ENCODE data around the gene MB.

The MB gene

DNA sequence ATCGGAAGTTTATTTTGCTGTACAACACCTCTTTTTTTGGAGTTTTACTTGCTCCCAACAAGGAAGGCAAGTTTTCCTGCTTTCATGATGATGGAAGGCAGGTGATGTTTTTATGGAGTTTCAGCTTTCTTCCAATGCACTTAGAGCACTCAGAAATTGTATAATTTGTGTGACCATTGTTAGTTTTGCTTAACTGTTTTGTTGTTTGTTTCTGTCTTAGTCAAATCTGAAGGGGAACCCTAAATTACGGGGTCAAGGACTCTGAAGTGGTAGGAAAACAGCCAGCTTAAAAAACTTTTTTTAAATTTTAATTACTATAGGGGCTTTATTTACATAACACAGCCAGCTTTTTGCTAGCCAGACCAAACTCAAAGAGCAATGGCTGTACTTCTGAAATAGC, 45.8 kb upstream of the MB start:
- Histone ChIP-seq H4K91ac (ENCODE audit: low read depth, low read length) (no peak overlapping the region), H3K36me3 (ENCODE audit: control insufficient read depth in 1 of 2, insufficient read depth in 2 of 2, low read length in 2 of 2) (peaks cover 0 to 3% of the 10 kb centered on the region in 2 experiments), H3K79me2 (ENCODE audit: control insufficient read depth, insufficient read depth, low read length, poor library complexity) (no peaks in the 10 kb centered on the region), H3K4me1 (ENCODE audit: control insufficient read depth in 1 of 2, insufficient read depth in 2 of 2, low read length in 2 of 2) (no peaks in the 10 kb centered on the region), H2AK5ac (ENCODE audit: low read length) (no peak overlapping the region), H3K4me2 (ENCODE audit: low read length) (no peak overlapping the region), H3K23ac (ENCODE audit: low read length) (no peak overlapping the region), H3K14ac (ENCODE audit: low read length) (no peak overlapping the region), H3K27ac (ENCODE audit: low read depth, low read length) (no peak overlapping the region), H3K79me1 (ENCODE audit: low read length) (no peaks in the 10 kb centered on the region), H2BK120ac (ENCODE audit: insufficient read depth, low read length, poor library complexity) (no peak overlapping the region), H3K9ac (ENCODE audit: low read length) (no peak overlapping the region), H3K27me3 (ENCODE audit: insufficient read depth, low read length) (no peaks in the 10 kb centered on the region), H2BK12ac (ENCODE audit: low read length) (no peak overlapping the region), H3K4ac (ENCODE audit: low read depth, low read length) (no peak overlapping the region), H4K12ac (ENCODE audit: low read depth, low read length) (no peak overlapping the region), H2AFZ (ENCODE audit: insufficient read depth, low read length, poor library complexity) (no peak overlapping the region), H4K8ac (ENCODE audit: low read depth, low read length) (no peak overlapping the region), H3K9me3 (ENCODE audit: insufficient read depth, low read depth, low read length) (peaks cover 5% of the 10 kb centered on the region), H3K4me3 (ENCODE audit: low read depth, low read length) (no peak overlapping the region), H2BK5ac (ENCODE audit: low read depth, low read length, poor library complexity) (no peak overlapping the region), H3K18ac (ENCODE audit: low read length) (no peak overlapping the region)
- DNase-seq = no peak
- no CpG with 5 or more reads among the region's 2 CpGs for WGBS (ENCODE audit: extremely low coverage, insufficient coverage, insufficient read length)

DNA sequence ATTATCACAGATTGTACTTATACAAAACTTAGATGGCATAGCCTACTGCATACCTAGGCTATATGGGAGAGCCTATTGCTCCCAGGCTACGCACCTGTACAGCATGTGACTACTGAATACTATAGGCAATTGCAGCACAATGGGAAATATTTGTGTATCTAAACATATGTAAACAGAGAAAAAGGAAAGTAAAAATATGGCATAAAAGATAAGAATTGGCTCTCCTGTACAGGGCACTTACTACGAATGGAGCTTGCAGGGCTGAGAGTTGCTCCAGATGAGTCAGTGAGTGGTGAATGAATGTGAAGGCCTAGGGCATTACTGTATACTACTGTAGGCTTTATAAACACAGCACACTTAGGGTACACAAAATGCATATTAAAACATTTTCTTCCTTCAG, 44.3 kb upstream of the MB start:
- Histone ChIP-seq H3K4me3 (ENCODE audit: low read depth, low read length) (no peak overlapping the region), H3K27me3 (ENCODE audit: insufficient read depth, low read length) (no peaks in the 10 kb centered on the region), H3K14ac (ENCODE audit: low read length) (no peak overlapping the region), H3K9me3 (ENCODE audit: insufficient read depth, low read depth, low read length) (peaks cover 5% of the 10 kb centered on the region), H3K36me3 (ENCODE audit: control insufficient read depth in 1 of 2, insufficient read depth in 2 of 2, low read length in 2 of 2) (peaks cover 0 to 3% of the 10 kb centered on the region in 2 experiments), H2BK5ac (ENCODE audit: low read depth, low read length, poor library complexity) (no peak overlapping the region), H3K27ac (ENCODE audit: low read depth, low read length) (no peak overlapping the region), H4K8ac (ENCODE audit: low read depth, low read length) (no peak overlapping the region), H4K91ac (ENCODE audit: low read depth, low read length) (no peak overlapping the region), H2BK120ac (ENCODE audit: insufficient read depth, low read length, poor library complexity) (no peak overlapping the region), H3K79me2 (ENCODE audit: control insufficient read depth, insufficient read depth, low read length, poor library complexity) (no peaks in the 10 kb centered on the region), H3K9ac (ENCODE audit: low read length) (no peak overlapping the region), H3K4me1 (ENCODE audit: control insufficient read depth in 1 of 2, insufficient read depth in 2 of 2, low read length in 2 of 2) (no peaks in the 10 kb centered on the region), H2AK5ac (ENCODE audit: low read length) (no peak overlapping the region), H2BK12ac (ENCODE audit: low read length) (no peak overlapping the region), H3K79me1 (ENCODE audit: low read length) (no peaks in the 10 kb centered on the region), H3K4me2 (ENCODE audit: low read length) (no peak overlapping the region), H3K4ac (ENCODE audit: low read depth, low read length) (no peak overlapping the region), H3K23ac (ENCODE audit: low read length) (no peak overlapping the region), H2AFZ (ENCODE audit: insufficient read depth, low read length, poor library complexity) (no peak overlapping the region), H3K18ac (ENCODE audit: low read length) (no peak overlapping the region), H4K12ac (ENCODE audit: low read depth, low read length) (no peak overlapping the region)
- no CpG with 5 or more reads among the region's 2 CpGs for whole genome bisulfite sequencing (ENCODE audit: extremely low coverage, insufficient coverage, insufficient read length)
- peak; percentile 46 to 58 for DNase-seq

DNA sequence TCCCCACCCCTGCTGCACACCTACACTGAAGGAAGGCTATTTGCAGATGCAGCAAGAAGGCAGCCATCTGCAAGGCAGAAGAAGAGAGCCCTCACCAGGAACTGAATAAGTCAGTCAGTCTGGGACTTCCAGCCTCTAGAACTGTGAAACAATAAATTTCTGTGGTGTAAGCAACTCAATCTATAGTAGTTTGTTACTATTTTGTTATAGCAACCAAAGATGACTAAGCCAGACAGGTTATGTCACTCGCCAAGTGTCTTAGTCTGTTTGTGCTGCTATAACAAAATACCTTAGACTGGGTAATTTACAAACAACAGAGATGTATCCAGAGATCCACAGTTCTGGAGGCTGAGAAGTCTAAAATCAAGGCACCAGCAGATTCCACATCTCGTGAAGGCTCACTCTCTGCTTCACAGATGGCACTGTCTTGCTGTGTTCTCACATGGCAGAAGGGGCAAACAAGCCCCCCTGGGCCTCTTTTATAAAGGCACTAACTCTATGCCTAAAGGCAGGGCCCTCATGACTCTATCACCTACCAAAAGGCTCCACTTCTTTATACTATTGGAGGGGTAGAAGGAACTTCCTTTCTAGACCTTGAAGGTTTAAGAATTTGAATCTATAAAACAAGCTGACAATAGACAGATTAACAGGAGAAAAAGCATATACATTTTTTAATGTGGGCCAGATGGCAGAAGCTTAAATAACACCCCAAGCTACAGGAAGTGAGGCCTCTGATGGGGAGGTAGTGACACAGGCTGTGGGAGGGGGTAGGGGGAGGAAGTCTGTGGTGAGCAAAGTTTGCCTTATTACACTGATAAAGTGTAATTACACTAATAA, 43.4 kb upstream of the MB start:
- no peak overlapping the region for H2BK12ac ChIP-seq (ENCODE audit: low read length)
- no peak overlapping the region for H2AFZ ChIP-seq (ENCODE audit: insufficient read depth, low read length, poor library complexity)
- H2BK5ac ChIP-seq (ENCODE audit: low read depth, low read length, poor library complexity) = no peak overlapping the region
- H3K4me3 ChIP-seq (ENCODE audit: low read depth, low read length) = no peak overlapping the region
- H3K18ac ChIP-seq (ENCODE audit: low read length) = no peak overlapping the region
- no peaks in the 10 kb centered on the region for H3K36me3 ChIP-seq (ENCODE audit: control insufficient read depth in 1 of 2, insufficient read depth in 2 of 2, low read length in 2 of 2)
- WGBS (ENCODE audit: extremely low coverage, insufficient coverage, insufficient read length) = no CpG with 5 or more reads among the region's 2 CpGs
- no peaks in the 10 kb centered on the region for H3K27me3 ChIP-seq (ENCODE audit: insufficient read depth, low read length)
- no peaks in the 10 kb centered on the region for H3K79me2 ChIP-seq (ENCODE audit: control insufficient read depth, insufficient read depth, low read length, poor library complexity)
- no peak overlapping the region for H2AK5ac ChIP-seq (ENCODE audit: low read length)
- no peaks in the 10 kb centered on the region for H3K4me1 ChIP-seq (ENCODE audit: control insufficient read depth in 1 of 2, insufficient read depth in 2 of 2, low read length in 2 of 2)
- no peak overlapping the region for H4K12ac ChIP-seq (ENCODE audit: low read depth, low read length)
- no peak overlapping the region for H3K14ac ChIP-seq (ENCODE audit: low read length)
- no peak overlapping the region for H3K27ac ChIP-seq (ENCODE audit: low read depth, low read length)
- no peaks in the 10 kb centered on the region for H3K79me1 ChIP-seq (ENCODE audit: low read length)
- H2BK120ac ChIP-seq (ENCODE audit: insufficient read depth, low read length, poor library complexity) = no peak overlapping the region
- H3K9ac ChIP-seq (ENCODE audit: low read length) = no peak overlapping the region
- no peak overlapping the region for H4K91ac ChIP-seq (ENCODE audit: low read depth, low read length)
- no peak overlapping the region for H3K23ac ChIP-seq (ENCODE audit: low read length)
- H4K8ac ChIP-seq (ENCODE audit: low read depth, low read length) = no peak overlapping the region
- DNase-seq = peak; percentile 68 to 88
- no peak overlapping the region for H3K4ac ChIP-seq (ENCODE audit: low read depth, low read length)
- no peak overlapping the region for H3K4me2 ChIP-seq (ENCODE audit: low read length)
- H3K9me3 ChIP-seq (ENCODE audit: insufficient read depth, low read depth, low read length) = peaks cover 2% of the 10 kb centered on the region

DNA sequence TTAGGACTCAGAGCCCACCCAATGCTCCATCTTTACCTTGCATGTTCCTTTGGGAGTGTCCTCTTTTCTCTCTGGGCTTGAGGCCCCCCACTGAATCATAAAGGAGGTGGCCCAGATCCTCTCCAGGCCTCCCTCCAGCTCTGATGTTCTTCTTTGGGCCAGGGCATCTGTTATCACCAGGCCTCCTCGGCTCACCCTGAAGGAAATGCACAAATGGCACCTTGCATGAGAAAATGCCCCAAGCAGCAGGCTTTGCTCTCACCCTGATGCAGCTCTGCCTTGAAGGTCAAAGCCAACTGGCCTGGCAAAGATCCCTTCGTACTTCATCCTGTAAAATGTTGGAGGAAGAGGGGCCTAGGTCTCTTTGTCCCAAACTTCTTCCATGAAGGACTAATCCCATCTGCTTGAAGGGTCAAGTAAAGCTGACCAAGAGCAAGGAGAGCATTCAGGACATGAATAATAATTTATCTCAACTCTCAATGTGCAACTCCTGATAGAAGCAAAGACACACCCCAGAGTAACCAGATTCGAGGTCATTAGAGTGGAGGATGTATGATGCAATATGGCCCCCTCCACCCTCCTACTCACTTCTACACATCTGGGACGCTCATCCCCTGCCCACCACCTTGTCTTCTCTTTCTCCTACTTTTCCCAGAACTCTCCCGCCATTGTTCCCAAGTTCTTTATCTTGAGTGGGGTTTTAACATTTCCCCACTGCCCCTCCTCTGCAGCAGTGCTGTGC, 40.6 kb upstream of the MB start:
- no peak for DNase-seq
- no peaks in the 10 kb centered on the region for H3K4me1 ChIP-seq (ENCODE audit: control insufficient read depth in 1 of 2, insufficient read depth in 2 of 2, low read length in 2 of 2)
- H3K23ac ChIP-seq (ENCODE audit: low read length) = no peak overlapping the region
- H3K36me3 ChIP-seq (ENCODE audit: control insufficient read depth in 1 of 2, insufficient read depth in 2 of 2, low read length in 2 of 2) = no peaks in the 10 kb centered on the region
- no peak overlapping the region for H3K4me3 ChIP-seq (ENCODE audit: low read depth, low read length)
- no peaks in the 10 kb centered on the region for H3K27me3 ChIP-seq (ENCODE audit: insufficient read depth, low read length)
- H3K9ac ChIP-seq (ENCODE audit: low read length) = no peak overlapping the region
- no peak overlapping the region for H4K8ac ChIP-seq (ENCODE audit: low read depth, low read length)
- H2BK5ac ChIP-seq (ENCODE audit: low read depth, low read length, poor library complexity) = no peak overlapping the region
- no peak overlapping the region for H3K18ac ChIP-seq (ENCODE audit: low read length)
- no peak overlapping the region for H2BK120ac ChIP-seq (ENCODE audit: insufficient read depth, low read length, poor library complexity)
- no peaks in the 10 kb centered on the region for H3K79me2 ChIP-seq (ENCODE audit: control insufficient read depth, insufficient read depth, low read length, poor library complexity)
- no peak overlapping the region for H4K12ac ChIP-seq (ENCODE audit: low read depth, low read length)
- no peak overlapping the region for H4K91ac ChIP-seq (ENCODE audit: low read depth, low read length)
- no peak overlapping the region for H2BK12ac ChIP-seq (ENCODE audit: low read length)
- peaks cover 2% of the 10 kb centered on the region for H3K9me3 ChIP-seq (ENCODE audit: insufficient read depth, low read depth, low read length)
- no peaks in the 10 kb centered on the region for H3K79me1 ChIP-seq (ENCODE audit: low read length)
- no peak overlapping the region for H3K14ac ChIP-seq (ENCODE audit: low read length)
- no peak overlapping the region for H3K4ac ChIP-seq (ENCODE audit: low read depth, low read length)
- no peak overlapping the region for H3K4me2 ChIP-seq (ENCODE audit: low read length)
- no CpG with 5 or more reads among the region's 5 CpGs for WGBS (ENCODE audit: extremely low coverage, insufficient coverage, insufficient read length)
- H2AFZ ChIP-seq (ENCODE audit: insufficient read depth, low read length, poor library complexity) = no peak overlapping the region
- no peak overlapping the region for H3K27ac ChIP-seq (ENCODE audit: low read depth, low read length)
- H2AK5ac ChIP-seq (ENCODE audit: low read length) = no peak overlapping the region

All from trophoblast cell (in vitro differentiated cells and primary cell).